Activated effector memory CD4-positive, alpha-beta T cell treated with Interleukin-2 at 50 U/mL for 16 hours (primary cell): ENCODE data around the gene RMRP.
"Not testable (repeated sequence)": the region's sequence is repeated elsewhere in the genome, so short reads cannot be mapped to it uniquely, and the experiment has no call there.

Experiments used
- DNase-seq: peaks from one replicate; pipeline ENCODE4 v3.0.0-alpha.2; 2020

The RMRP gene

DNA sequence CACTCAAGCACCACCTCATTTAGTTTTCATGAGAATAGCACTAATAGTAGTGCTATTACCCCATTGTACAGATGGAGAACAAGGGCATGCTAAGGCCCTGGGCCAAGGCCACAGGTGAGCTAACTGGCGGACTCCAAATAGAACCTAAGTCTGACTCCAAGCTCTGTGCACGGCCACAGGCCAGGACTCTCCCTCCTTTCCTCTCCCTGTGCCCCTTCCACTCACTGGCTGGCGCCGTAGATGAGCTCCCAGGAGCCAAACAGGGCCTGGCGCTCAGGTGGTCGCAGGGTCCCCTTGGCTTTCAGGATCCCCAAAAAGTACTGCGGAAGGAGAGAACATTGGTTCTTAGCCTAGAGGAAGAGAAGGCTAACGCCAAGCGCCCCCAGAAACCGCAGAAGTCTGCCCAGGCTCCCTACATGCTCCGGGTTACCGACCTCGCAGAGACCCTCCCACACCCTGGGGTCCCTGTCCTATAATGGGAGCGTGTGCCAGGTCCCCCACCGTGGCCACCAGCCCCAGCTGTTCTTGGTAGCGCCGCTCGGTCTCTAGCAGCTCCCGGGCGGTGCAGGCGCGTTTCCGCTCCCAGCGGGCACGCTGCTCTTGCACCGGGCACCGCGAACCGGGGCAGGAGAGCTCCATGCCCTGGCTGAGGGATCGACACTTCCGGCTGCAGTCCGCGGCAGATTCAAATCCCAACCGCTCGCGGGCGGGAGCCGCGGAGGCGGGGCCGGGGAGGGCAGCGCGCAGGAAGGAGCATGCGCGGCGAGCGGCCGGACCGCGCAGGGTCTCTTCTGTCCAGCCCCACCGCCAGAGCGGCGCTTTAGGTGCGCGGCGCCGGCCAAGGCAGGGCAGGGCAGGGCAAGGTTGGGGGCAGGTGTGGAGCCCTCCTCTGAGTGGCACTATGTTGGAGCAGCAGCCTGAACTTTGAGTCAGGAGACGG lies 7.0 kb upstream of the RMRP start, which contains the start of gene ARHGEF39:
TSS of gene ARHGEF39 (minus strand) at position 665 of the 940 bp plus-strand sequence. CDS start at position 639, 26 bp downstream.
- peak; percentile 61 for DNase-seq

DNA sequence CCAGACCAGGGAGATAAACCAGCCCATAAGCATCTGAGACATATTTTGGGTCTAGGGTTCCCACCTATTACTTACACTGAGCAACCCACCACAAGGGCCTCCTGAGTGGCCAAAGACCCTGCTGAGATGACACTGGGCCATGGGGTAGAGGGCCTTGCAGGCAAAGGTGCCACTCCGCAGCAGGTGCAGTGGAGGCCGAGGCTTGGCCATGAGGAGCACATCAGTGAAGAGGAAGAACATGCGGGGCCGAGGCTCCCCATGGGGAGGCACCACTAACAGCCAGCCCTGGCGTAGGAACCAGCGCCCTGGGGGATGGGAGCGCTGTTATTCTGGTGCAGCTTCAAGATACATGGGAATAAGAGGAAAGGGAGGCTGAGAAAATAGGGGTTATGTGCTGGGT lies 4.6 kb upstream of the RMRP start:
- DNase-seq, result no peak

DNA sequence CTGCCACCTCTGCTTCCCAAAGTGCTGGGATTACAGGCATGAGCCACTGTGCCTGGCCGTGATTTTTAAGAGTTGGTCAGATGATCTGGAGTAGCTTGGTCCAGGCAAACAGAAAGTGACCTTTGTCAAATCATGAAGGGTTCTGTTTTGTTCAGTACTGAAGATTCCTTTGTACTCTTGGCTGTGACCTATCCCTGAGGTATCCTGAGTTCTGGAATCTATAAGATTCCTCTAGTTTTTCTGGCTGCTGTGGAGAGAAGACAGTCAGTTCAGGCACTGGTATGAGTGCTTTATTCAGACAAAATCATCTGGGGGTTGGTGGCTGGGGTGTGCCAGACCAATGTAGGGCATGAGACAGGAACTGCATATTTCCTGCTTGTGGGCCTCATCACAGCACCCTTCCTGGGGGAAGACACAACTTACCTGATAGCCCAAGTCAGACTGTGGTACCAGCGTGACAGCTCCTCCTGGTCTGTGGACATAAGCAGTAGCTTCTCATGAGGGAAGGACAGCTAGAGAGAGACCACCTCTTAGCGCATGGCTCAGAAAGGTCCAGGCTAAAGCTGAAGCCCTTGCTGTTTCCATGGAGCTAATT lies 4.0 kb upstream of the RMRP start:
- peak; percentile 43 for DNase-seq

- no peak for DNase-seq
Observed at GRCh38 chr9:35660966-35661415, 3.2 kb upstream of the RMRP start.

DNA sequence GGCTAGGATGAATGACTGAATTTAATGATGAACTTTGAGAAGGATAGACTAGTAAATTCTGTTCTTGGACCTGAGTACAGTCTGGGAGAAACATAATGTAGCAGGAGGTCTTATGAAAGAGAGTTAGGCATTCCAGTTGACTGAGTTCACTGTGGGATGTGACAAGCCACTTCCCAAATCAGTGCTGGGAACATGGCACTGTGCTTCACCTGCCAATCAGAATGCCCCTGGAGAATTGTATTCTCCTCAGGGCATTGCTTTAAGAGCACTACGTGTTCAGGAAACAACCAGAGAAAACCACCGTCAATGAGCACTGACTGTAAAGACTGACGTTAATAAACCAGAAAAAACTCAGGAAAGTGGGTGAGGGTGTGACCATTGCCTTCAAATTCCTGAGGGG lies 1.5 kb upstream of the RMRP start:
- DNase-seq, result no peak

DNA sequence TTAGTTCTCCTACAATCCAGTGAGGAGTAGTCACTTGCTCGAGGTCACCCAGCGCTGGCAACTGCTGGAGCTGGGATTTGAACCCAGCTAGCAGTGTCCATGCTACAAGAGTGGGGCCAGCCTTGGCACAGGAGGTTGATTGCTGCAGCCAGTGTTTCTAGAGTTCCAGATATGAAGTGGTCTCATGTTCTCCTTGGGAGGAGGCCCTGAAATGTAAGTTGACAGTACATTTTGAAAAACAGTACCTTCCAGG lies 1.1 kb upstream of the RMRP start:
- no peak for DNase-seq

GRCh38 chr9:35658137-35658967 lies 533 bp upstream of the RMRP start, which contains the start of gene CCDC107:
TSS of gene CCDC107 (plus strand) at chr9:35658292. CDS start at chr9:35658380, 88 bp downstream.
- DNase-seq, result peak; percentile 73

GRCh38 chr9:35656831-35657545 lies 831 bp downstream of the RMRP start:
- DNase-seq, result no peak

- DNase-seq, result no peak
Observed at GRCh38 chr9:35656348-35656747, 1.5 kb downstream of the RMRP start.

- DNase-seq, result no peak
Observed at GRCh38 chr9:35653611-35654010, 4.2 kb downstream of the RMRP start.

DNA sequence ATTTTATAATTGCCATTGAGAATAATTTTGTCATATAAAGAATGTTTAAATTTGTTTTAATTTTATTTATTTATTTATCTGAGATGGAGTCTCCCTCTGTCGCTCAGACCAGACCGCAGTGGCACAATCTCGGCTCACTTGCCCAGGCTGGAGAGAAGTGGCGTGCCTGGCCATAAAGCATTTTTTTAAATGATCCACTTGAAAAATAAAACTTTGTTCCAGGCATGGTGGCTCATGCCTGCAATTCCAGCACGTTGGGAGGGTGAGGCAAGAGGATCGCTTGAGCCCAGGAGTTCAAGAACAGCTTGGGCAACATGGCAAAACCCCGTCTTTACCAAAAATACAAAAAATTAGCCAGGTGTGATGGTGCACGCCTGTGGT lies 5.0 kb downstream of the RMRP start:
- no peak for DNase-seq

- DNase-seq, result no peak
Observed at GRCh38 chr9:35651956-35652828, 5.6 kb downstream of the RMRP start.

GRCh38 chr9:35650341-35651158 lies 7.3 kb downstream of the RMRP start, which contains the start of gene SIT1:
TSS of gene SIT1 (minus strand) at chr9:35650931. CDS start at chr9:35650853, 78 bp downstream.
- DNase-seq, result peak; percentile 35

GRCh38 chr9:35649431-35650340 lies 8.1 kb downstream of the RMRP start:
- peak; percentile 26 for DNase-seq

DNA sequence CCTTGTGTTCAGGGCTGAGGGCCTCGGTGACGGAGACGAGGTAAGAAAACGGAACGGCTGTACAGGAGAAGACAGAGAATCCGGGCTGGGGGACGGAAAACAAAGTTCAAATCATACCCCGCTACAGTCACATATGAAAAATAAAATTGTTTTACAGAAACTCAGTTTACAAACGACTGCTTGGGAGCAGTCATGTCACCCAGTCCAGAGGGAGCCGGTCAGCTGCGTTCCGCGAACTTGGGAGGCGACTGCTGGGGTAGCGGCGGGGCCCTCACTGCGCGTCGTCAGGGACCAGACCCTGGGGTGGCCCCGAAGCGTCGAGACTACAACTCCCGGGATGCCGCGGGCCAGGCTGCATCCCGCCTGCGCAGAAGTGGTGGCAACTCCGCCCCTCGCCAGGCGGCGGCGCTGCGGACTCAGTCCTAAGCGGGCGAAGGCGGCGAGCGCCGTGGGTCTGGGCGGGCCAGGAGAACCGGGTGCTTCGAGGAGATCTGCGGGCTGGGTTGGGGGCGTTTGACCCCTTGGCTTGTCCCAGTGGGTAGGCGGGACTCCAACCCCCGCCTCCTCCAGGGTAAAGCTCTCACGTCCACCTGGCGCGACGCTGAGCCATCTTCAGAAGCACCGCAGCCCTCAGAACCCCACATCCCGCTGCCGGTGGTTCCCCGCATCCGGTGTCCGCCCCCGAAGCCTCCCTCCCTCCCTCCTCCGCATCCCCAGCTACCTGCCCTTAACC lies 11.1 kb downstream of the RMRP start:
- peak; percentile 88 for DNase-seq

DNA sequence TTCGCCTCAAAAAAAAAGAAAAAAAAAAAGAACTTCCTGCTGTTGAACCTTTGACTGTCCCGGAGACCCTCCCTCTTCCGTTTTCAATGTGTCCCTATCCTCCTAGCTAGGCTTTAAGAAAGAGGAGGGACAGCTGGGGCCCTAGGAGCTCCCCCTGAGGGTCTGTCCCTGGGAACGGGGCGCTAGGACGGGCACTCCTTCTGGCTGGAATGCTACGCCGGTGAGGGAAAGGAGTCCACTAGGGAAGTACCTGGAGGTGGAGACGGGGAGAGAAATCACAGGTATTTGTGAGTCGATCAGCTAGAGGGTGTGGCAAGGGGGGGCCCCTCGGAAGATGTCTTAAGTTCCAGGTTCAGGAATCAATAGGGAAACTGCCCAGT lies 11.7 kb downstream of the RMRP start:
- DNase-seq, result no peak

DNA sequence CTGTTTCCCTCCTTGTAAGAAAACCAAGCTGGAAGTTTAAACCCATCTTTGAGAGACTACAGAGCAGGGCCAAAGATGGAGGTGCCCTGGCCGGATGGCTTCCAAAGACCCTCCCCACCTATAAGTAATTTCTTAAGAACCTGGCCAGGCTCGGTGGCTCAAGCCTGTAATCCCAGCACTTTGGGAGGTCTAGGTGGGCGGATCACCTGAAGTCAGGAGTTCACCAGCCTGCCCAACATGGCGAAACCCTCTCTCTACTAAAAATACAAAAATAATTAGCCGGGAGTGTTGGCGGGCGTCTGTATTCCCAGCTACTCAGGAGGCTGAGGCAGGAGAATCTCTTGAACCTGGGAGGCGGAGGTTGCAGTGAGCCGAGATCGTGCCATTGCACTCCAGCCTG lies 12.1 kb downstream of the RMRP start:
- not testable (repeated sequence) for DNase-seq

DNA sequence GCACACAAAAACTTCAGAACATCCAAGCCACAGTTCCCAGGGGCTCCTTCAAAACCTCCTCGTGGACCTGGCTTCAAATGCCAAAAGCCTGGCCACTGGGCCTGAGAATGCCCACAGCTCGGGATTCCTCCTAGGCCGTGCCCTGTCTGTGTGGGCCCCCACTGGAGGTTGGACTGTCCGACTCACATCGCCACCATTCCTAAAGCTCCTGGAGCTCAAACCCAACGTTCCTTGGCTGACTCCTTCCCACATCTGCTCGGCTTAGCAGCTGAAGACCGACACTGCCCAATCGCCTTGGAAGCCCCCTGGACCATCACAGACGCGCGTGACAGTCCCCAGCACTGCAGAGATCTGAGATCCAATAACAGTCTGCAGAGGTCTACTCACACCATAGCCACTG lies 14.8 kb downstream of the RMRP start:
- DNase-seq, result no peak

DNA sequence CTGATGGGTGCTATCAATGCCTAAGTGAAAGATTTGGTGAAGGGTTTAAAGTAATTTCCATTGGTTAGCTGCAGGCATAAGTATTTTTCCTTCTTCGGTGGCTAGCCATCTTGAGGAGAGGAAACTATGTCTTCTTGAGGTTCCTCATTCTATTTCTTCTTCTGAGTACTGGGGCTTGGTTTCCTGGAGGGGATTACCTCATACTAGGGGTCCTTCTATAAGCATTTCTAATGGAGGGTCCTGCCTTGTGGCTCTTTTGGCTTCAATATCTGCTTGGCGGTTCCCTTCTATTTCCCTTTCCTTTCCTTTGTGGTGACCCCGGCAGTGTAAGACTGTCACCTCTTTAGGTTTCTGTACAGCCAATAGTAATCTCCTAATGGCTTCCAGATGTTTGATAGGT lies 16.3 kb downstream of the RMRP start:
- not testable (repeated sequence) for DNase-seq
